HG02678 (cell line): ENCODE data around the gene ATF1.
"Not testable (repeated sequence)": the region's sequence is repeated elsewhere in the genome, so short reads cannot be mapped to it uniquely, and the experiment has no call there.

ENCODE experiments used
- ATAC-seq: cut with Tn5 transposase; IDR thresholded peaks from one replicate; pipeline ENCODE4 v1.9.1; 2021; ENCODE audit warnings: mild to moderate bottlenecking, moderate library complexity; ENCODE audit not compliant: unreplicated experiment

ATF1 gene

GRCh38 chr12:50855218-50855617 lies 91.3 kb downstream of the ATF1 start:
- not testable (repeated sequence) for ATAC-seq

GRCh38 chr12:50855679-50856078 lies 91.8 kb downstream of the ATF1 start:
- ATAC-seq = not testable (repeated sequence)

GRCh38 chr12:50859621-50860310 lies 95.9 kb downstream of the ATF1 start:
- ATAC-seq = no peak

- ATAC-seq = no peak
Measured at GRCh38 chr12:50862316-50862715, 98.4 kb downstream of the ATF1 start.

GRCh38 chr12:50865266-50865665 lies 101.4 kb downstream of the ATF1 start:
- ATAC-seq = no peak

- ATAC-seq = not testable (repeated sequence)
Measured at GRCh38 chr12:50868881-50869280, 105.0 kb downstream of the ATF1 start.
